Measurements from ENCODE around the gene NABP1.

Gene NABP1

DNA sequence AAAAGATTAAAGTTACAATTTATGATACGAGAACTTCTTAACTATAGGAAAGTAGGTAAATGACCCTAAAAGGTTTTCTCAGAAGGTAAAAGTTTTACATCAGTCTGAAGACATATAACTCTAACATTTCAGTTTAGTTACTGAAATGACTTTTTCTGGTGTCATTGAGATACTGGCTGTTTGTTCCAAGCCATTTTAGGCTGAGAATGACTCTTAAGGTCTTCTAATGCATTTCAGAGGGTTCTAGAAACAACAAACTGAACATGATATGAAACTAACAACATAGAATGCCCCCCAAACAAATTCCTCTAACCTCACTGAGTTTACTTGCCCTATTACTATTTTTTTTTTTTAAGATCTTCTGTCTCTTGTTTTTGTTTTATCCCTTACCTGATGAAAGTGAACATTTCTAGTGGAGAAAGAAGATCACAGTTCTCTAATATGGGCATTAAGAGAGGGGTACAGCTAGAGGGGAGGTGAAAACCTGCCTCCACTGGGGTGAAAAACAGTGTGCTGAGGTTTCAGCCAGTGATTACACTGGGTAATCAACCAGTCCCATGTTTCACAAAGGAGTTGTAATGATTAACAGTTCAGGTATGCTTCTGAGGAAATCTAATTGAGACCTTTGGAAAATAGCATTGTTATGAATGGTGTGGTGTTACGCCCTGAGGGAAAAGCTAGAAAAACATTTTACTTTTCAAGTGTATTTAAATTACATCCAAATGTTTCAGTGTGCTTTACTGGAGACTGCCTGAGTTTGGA, 11.2 kb downstream of the NABP1 start:
- peaks cover 21% of the 10 kb centered on the region for H3K4me1 ChIP-seq (ENCODE audit: insufficient read depth, low read length)
- no peak overlapping the region for H3K27ac ChIP-seq (ENCODE audit: low read length)
- no peaks in the 10 kb centered on the region for H3K9me3 ChIP-seq (ENCODE audit: insufficient read depth, low read depth, low read length)
- H3K4me3 ChIP-seq (ENCODE audit: low read length): no peak overlapping the region
- peaks cover 9% of the 10 kb centered on the region; the same call in 1 of the 2 replicates for H3K36me3 ChIP-seq (ENCODE audit: insufficient read depth, low read depth, low read length)
- no peak overlapping the region for H3K9ac ChIP-seq (ENCODE audit: low read depth, low read length)
- no peaks in the 10 kb centered on the region for H3K27me3 ChIP-seq (ENCODE audit: insufficient read depth, low read length)

DNA sequence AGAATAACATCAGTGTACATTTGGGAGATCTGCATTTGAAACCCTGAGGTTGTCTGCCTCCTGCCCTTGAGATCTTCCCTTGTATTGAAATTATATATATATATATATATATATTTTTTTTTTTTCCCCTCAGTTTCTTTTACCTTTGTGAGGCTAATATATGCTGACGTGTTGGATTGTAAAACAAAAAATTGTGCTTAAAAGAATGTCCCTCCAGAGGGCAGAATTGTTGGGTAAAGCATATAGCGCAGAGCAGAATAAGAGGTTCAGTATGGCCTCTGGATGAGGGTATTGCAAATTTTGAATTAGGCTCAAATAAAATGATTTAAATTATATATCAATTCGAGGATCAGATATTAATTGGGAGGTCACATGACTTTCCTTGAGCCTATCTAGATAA, 12.4 kb downstream of the NABP1 start:
- no peak overlapping the region for H3K27ac ChIP-seq (ENCODE audit: low read length)
- no peak overlapping the region for H3K9ac ChIP-seq (ENCODE audit: low read depth, low read length)
- H3K4me1 ChIP-seq (ENCODE audit: insufficient read depth, low read length): peaks cover 21% of the 10 kb centered on the region
- no peak overlapping the region for H3K4me3 ChIP-seq (ENCODE audit: low read length)
- H3K9me3 ChIP-seq (ENCODE audit: insufficient read depth, low read depth, low read length): no peaks in the 10 kb centered on the region
- H3K36me3 ChIP-seq (ENCODE audit: insufficient read depth, low read depth, low read length): peaks cover 6% of the 10 kb centered on the region; the same call in 1 of the 2 replicates
- H3K27me3 ChIP-seq (ENCODE audit: insufficient read depth, low read length): no peaks in the 10 kb centered on the region

DNA sequence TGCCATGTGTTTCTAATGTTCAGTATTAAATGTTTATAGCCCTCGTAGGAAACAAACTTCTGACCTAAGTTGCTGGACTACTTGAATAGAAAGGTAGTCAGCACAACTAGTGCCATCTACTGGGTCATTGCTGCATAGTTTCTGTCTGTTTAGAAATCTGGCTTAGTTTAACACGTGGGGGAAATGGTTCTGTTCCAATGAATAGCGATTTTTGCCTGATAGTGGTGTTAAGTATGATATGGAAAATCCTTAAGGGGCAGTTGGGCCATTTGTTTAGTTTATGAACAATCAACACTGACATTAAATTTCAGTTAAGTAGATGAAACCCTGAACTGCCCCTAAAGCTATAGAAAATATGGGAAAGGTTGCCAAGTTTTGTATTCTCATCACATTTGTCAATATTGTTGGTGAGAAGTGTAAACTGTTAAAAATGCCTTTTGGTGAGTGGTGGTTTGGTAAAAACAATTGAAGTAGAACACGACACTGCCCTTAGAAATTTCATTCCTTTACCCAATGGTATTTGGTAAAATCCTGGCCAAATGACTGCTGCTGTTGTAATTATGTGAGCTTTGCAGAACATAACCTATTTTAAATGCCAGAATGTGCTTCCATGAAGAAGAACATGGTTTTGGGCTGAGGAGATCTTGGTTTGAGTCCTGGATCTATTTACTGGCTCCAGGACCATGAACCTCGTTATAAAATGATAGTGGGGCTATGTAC, 13.2 kb downstream of the NABP1 start:
- H3K4me3 ChIP-seq (ENCODE audit: low read length): no peak overlapping the region
- peaks cover 21% of the 10 kb centered on the region for H3K4me1 ChIP-seq (ENCODE audit: insufficient read depth, low read length)
- no peaks in the 10 kb centered on the region for H3K27me3 ChIP-seq (ENCODE audit: insufficient read depth, low read length)
- no peaks in the 10 kb centered on the region for H3K9me3 ChIP-seq (ENCODE audit: insufficient read depth, low read depth, low read length)
- no peak overlapping the region for H3K9ac ChIP-seq (ENCODE audit: low read depth, low read length)
- peaks cover 4% of the 10 kb centered on the region; the same call in 1 of the 2 replicates for H3K36me3 ChIP-seq (ENCODE audit: insufficient read depth, low read depth, low read length)
- no peak overlapping the region for H3K27ac ChIP-seq (ENCODE audit: low read length)

DNA sequence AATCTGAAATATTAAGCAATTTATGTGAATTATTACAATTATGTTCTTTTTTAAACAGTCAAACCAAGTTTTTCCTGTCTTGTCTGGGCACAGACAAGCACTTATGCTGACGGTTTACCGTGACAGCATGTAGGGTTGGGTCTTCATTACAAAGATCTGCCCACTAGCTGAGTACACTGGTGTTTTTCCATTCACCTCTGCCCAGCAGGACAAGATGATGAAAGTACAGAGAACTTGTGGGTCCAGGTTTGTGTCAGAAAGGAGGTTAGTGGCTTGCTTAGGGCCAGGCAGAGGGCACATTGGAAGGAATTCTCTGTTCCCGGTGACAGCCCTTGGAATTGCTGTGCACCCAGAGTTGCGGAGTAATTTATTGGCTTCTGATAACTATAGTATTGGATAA, 14.0 kb downstream of the NABP1 start:
- Histone ChIP-seq H3K27ac (ENCODE audit: low read length) (no peak overlapping the region), H3K9ac (ENCODE audit: low read depth, low read length) (no peak overlapping the region), H3K4me1 (ENCODE audit: insufficient read depth, low read length) (peaks cover 21% of the 10 kb centered on the region), H3K36me3 (ENCODE audit: insufficient read depth, low read depth, low read length) (no peaks in the 10 kb centered on the region; the same call in 1 of the 2 replicates), H3K27me3 (ENCODE audit: insufficient read depth, low read length) (no peaks in the 10 kb centered on the region), H3K9me3 (ENCODE audit: insufficient read depth, low read depth, low read length) (no peaks in the 10 kb centered on the region), H3K4me3 (ENCODE audit: low read length) (no peak overlapping the region)

DNA sequence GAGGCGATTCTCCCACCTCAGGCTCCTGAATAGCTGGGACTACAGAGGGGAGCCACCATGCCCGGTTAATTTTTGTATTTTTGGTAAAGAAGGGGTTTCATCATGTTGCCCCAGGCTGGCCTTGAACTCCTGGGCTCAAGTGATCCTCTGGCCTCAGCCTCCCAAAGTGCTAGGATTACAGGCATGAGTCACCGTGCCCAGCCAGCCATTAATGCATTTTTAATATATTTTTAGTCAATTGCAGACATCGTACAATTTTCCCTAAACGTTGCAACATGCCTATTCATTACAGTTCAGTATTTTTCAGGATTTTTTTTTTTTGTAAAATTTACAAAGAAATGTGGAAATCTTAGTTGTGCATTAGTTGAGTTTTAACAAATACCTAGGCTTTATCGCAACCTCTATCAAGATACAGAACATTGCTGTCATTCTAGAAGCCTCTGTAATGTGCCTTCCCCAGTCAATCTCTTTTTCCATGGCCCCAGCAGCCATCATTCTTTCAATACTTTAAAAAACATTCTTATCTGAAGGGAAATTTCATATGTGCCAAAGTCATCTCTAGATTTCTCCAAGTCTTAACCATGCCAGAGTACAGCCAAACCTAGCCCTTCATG, 14.7 kb downstream of the NABP1 start:
- no peak overlapping the region for H3K4me3 ChIP-seq (ENCODE audit: low read length)
- no peak overlapping the region for H3K9ac ChIP-seq (ENCODE audit: low read depth, low read length)
- no peaks in the 10 kb centered on the region for H3K27me3 ChIP-seq (ENCODE audit: insufficient read depth, low read length)
- no peaks in the 10 kb centered on the region for H3K9me3 ChIP-seq (ENCODE audit: insufficient read depth, low read depth, low read length)
- H3K27ac ChIP-seq (ENCODE audit: low read length): no peak overlapping the region
- no peaks in the 10 kb centered on the region; the same call in 1 of the 2 replicates for H3K36me3 ChIP-seq (ENCODE audit: insufficient read depth, low read depth, low read length)
- peaks cover 21% of the 10 kb centered on the region for H3K4me1 ChIP-seq (ENCODE audit: insufficient read depth, low read length)

DNA sequence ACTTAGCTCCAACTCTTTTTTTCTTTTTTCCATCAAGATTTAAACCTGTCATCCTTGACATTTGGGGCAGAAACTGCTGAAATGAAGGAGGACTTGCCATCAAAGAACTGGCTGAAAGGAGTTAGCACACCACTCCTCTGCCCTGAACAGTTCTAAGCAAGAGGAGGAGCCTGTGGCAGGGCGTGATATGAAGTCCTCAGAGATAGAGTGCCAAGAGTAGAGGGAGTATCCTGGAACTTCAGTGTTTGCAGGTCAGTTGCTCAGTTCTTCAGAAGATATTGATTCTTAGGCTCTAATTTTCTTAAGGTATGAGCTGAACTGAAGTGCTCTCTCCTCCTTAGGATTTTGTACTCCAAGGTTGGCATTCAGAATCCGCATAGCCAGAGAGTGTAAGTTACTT, 15.2 kb downstream of the NABP1 start:
- no peak overlapping the region for H3K4me3 ChIP-seq (ENCODE audit: low read length)
- H3K9me3 ChIP-seq (ENCODE audit: insufficient read depth, low read depth, low read length): no peaks in the 10 kb centered on the region
- H3K9ac ChIP-seq (ENCODE audit: low read depth, low read length): no peak overlapping the region
- H3K27me3 ChIP-seq (ENCODE audit: insufficient read depth, low read length): no peaks in the 10 kb centered on the region
- no peaks in the 10 kb centered on the region; the same call in 1 of the 2 replicates for H3K36me3 ChIP-seq (ENCODE audit: insufficient read depth, low read depth, low read length)
- H3K27ac ChIP-seq (ENCODE audit: low read length): no peak overlapping the region
- H3K4me1 ChIP-seq (ENCODE audit: insufficient read depth, low read length): peaks cover 21% of the 10 kb centered on the region

DNA sequence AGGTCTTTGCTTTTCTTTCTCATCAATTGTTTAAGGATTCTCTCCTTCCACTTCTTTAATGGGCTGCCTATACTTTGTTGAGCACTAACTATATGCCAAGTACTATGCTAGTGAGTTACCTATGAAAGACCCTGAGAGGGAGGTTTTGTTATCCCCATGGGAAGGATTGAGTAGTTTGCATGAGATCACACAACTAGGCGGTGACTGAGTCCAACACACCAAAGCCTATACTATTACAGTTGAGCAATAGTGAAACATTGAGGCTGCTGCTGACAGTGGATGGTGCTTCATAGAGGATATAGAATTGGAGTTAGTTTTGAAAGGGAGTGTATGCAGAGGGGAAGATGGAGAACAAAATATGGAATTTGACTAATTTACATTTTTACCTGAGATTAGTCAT, 15.8 kb downstream of the NABP1 start:
- Histone ChIP-seq H3K36me3 (ENCODE audit: insufficient read depth, low read depth, low read length) (no peaks in the 10 kb centered on the region), H3K4me1 (ENCODE audit: insufficient read depth, low read length) (peaks cover 17% of the 10 kb centered on the region), H3K9ac (ENCODE audit: low read depth, low read length) (no peak overlapping the region), H3K27me3 (ENCODE audit: insufficient read depth, low read length) (no peaks in the 10 kb centered on the region), H3K9me3 (ENCODE audit: insufficient read depth, low read depth, low read length) (no peaks in the 10 kb centered on the region), H3K27ac (ENCODE audit: low read length) (no peak overlapping the region), H3K4me3 (ENCODE audit: low read length) (no peak overlapping the region)

DNA sequence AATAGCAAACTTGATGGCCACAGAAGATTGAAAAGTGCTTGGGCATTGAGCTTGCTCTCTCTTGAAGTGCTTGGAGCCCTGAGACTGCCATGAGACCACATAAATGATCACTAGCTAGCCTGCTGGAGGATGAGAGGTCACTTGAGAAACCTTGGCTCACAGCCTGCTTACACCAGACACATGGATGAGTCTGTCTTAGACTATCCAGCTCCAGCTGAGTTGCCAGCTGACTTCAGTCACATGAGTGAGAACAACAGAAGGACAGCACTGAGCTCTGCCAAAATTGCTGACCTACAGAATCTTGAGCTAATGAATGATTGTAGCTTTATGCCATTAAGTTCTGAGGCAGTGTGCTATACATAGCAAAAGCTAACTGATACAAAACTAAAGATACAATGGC, 18.1 kb downstream of the NABP1 start:
- no peaks in the 10 kb centered on the region for H3K36me3 ChIP-seq (ENCODE audit: insufficient read depth, low read depth, low read length)
- H3K27me3 ChIP-seq (ENCODE audit: insufficient read depth, low read length): no peaks in the 10 kb centered on the region
- H3K4me3 ChIP-seq (ENCODE audit: low read length): no peak overlapping the region
- no peaks in the 10 kb centered on the region for H3K4me1 ChIP-seq (ENCODE audit: insufficient read depth, low read length)
- no peak overlapping the region for H3K9ac ChIP-seq (ENCODE audit: low read depth, low read length)
- H3K9me3 ChIP-seq (ENCODE audit: insufficient read depth, low read depth, low read length): peaks cover 4% of the 10 kb centered on the region
- no peak overlapping the region for H3K27ac ChIP-seq (ENCODE audit: low read length)

DNA sequence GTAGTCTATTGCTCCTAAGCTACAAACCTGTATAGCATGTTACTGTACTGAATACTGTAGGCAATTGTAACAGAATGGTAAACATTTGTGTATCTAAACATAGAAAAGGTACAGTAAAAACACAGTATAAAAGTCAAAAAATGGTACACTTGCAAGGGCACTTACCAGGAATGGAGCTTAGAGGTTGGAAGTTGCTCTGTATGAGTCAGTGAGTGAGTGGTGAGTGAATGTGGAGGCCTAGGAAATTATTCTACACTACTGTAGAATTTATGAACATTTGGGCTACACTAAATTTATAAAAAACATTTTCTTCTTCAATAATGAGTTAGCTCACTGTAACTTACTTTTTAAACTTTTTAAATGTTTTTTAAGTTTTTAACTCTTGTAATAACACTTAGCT, 19.0 kb downstream of the NABP1 start:
- peaks cover 4% of the 10 kb centered on the region for H3K9me3 ChIP-seq (ENCODE audit: insufficient read depth, low read depth, low read length)
- no peak overlapping the region for H3K9ac ChIP-seq (ENCODE audit: low read depth, low read length)
- no peaks in the 10 kb centered on the region for H3K27me3 ChIP-seq (ENCODE audit: insufficient read depth, low read length)
- no peaks in the 10 kb centered on the region for H3K4me1 ChIP-seq (ENCODE audit: insufficient read depth, low read length)
- no peak overlapping the region for H3K27ac ChIP-seq (ENCODE audit: low read length)
- no peaks in the 10 kb centered on the region for H3K36me3 ChIP-seq (ENCODE audit: insufficient read depth, low read depth, low read length)
- no peak overlapping the region for H3K4me3 ChIP-seq (ENCODE audit: low read length)

DNA sequence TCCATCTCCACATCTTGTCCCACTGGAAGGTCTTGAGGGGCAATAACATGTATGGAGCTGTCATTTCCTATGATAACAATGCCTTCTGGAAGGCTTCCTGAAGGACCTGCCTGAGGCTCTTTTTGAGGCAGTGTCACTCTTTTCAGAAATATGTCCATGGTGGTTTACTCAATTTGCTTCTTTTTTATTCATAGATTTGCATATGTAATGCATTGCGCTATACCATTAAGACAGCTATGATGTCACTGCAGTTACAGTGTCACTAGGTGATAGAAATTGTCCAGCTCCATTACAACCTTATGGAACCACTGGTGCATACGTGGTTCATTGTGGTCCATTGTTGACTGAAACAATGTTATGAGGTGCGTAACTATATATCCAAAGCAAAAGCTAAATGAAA, 19.9 kb downstream of the NABP1 start:
- peaks cover 4% of the 10 kb centered on the region for H3K9me3 ChIP-seq (ENCODE audit: insufficient read depth, low read depth, low read length)
- no peak overlapping the region for H3K27ac ChIP-seq (ENCODE audit: low read length)
- no peaks in the 10 kb centered on the region for H3K4me1 ChIP-seq (ENCODE audit: insufficient read depth, low read length)
- H3K27me3 ChIP-seq (ENCODE audit: insufficient read depth, low read length): no peaks in the 10 kb centered on the region
- no peak overlapping the region for H3K9ac ChIP-seq (ENCODE audit: low read depth, low read length)
- H3K4me3 ChIP-seq (ENCODE audit: low read length): no peak overlapping the region
- H3K36me3 ChIP-seq (ENCODE audit: insufficient read depth, low read depth, low read length): no peaks in the 10 kb centered on the region

DNA sequence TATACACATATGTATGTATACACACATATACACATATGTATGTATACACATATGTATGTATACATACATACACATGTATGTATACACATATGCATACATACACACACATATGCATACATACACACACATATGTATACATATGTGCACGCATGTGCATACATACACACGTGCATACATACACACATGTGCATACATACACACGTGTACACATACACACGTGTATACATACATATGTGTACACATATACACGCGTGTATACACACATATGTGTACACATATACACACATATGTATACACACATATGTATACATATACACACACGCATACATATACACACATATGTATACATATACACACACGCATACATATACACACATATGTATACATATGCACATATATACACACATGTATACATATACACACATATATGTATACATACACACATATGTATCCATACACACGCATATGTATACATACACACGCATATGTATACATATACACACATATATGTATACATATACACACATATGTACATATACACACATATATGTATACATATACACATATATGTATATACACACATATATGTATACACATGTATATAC, 21.5 kb downstream of the NABP1 start:
- Histone ChIP-seq H3K27me3 (ENCODE audit: insufficient read depth, low read length) (no peaks in the 10 kb centered on the region), H3K36me3 (ENCODE audit: insufficient read depth, low read depth, low read length) (no peaks in the 10 kb centered on the region), H3K4me3 (ENCODE audit: low read length) (no peak overlapping the region), H3K4me1 (ENCODE audit: insufficient read depth, low read length) (no peaks in the 10 kb centered on the region), H3K9me3 (ENCODE audit: insufficient read depth, low read depth, low read length) (peaks cover 4% of the 10 kb centered on the region), H3K27ac (ENCODE audit: low read length) (no peak overlapping the region), H3K9ac (ENCODE audit: low read depth, low read length) (no peak overlapping the region)
